Prostate gland (tissue), 2 donors: Measurements from ENCODE around the gene RABGAP1L. TPM values are rescaled to one million over a fixed set of nuclear protein-coding genes. Genes with fewer than 3 reads are reported as not detected.

Experiments used
- DNase-seq: peaks from one replicate; pipeline ENCODE4 v3.0.0-alpha.2; 2019; ENCODE audit warnings: low spot score
- H3K27ac ChIP-seq, 2 donors: fragments of 200-600 bp; sonication (generic); 2 replicates each; pipeline ENCODE4 v1.5.1; 2017 to 2019
- H3K27me3 ChIP-seq: fragments of 200-600 bp; sonication (generic); replicated peaks from 2 replicates; pipeline ENCODE4 v1.5.1; 2019; ENCODE audit not compliant: insufficient read depth
- H3K36me3 ChIP-seq, 2 donors: fragments of 200-600 bp; sonication (generic); 1 replicate in 1 of 2; 2 replicates in 1 of 2; pipeline versions ENCODE4 v1.5.1 to v1.8.1; 2017 to 2019
- H3K4me1 ChIP-seq: fragments of 200-600 bp; sonication (generic); replicated peaks from 2 replicates; pipeline ENCODE4 v1.5.1; 2019
- H3K4me3 ChIP-seq, 2 donors: fragments of 200-600 bp; sonication (generic); 2 replicates each; pipeline ENCODE4 v1.5.1; 2017 to 2019
- H3K9me3 ChIP-seq: fragments of 200-600 bp; sonication (generic); 2 replicates; pipeline ENCODE4 v1.5.1; 2017
- POLR2A ChIP-seq: fragments of 450-650 bp; IDR thresholded peaks from one replicate; pipeline ENCODE4 v1.6.1; 2016; ENCODE audit warnings: antibody characterized with exemption, mild to moderate bottlenecking
- POLR2AphosphoS5 ChIP-seq: sonication (generic); formaldehyde crosslinking; IDR thresholded peaks from one replicate; pipeline ENCODE4 v1.6.1; 2017; ENCODE audit warnings: antibody characterized with exemption
- WGBS: methylation state at CpG from one replicate; pipeline ENCODE4 v1.1.5; 2018; 5-methylcytosine and 5-hydroxymethylcytosine counted together
- intact Hi-C: fragments of 100-400 bp; cut with DNase I; formaldehyde crosslinking; loops from one replicate; pipeline ENCODE4 v1.14.2; 2022
- total RNA-seq, 2 donors: library from RNA; depleted of rRNA; stranded (reverse); fragments of >200 nt; gene quantifications; one replicate each; pipeline ENCODE4 v1.1.0, GENCODE V29; 2016
- TF ChIP-seq, protein P1 (sequence below), 4 experiments: fragments of 200-600 bp in 2 of 4; fragments of 450-650 bp in 2 of 4; sonication (generic) in 2 of 4; IDR thresholded peaks; 1 replicate in 3 of 4; 2 replicates in 1 of 4; pipeline ENCODE4 v1.5.1; 2016 to 2019; ENCODE audit warnings: antibody characterized with exemption in 4 of 4, mild to moderate bottlenecking in 2 of 4, moderate library complexity in 2 of 4

Gene RABGAP1L
- total RNA-seq, 2 donors from 2014 or later, result 32.3 to 41.5 TPM

DNA sequence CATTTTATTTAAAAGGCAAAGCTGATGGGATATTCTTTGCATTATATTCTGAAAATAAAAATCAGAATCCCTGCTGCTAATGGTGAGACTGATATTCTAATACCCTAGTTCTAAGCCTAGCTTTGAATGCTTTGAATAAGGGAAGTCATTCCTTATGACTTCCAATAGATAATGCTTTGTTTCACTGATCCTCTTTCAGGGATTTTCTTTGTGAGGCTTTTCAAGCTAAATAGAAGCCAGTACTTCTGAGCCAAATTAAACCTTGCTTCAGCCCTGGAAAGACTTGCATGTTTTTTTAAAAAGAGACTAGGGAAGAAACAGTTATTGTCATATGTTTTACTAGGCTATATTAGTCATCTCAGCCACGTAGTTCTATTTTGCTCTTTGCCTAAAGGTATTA lies 771.9 kb downstream of the RABGAP1L start:
- intact Hi-C loops, result no loop called here
- H3K9me3 ChIP-seq, result no peaks in the 10 kb centered on the region
- H3K36me3 ChIP-seq, result no peaks in the 10 kb centered on the region
- H3K27ac ChIP-seq, result no peak overlapping the region
- 15% methylated on average over 1 of the region's 1 CpG for WGBS
- no peak for DNase-seq
- H3K27me3 ChIP-seq, result no peaks in the 10 kb centered on the region
- no peaks in the 10 kb centered on the region for H3K4me1 ChIP-seq
- TF ChIP-seq POLR2A, result no peak
- no peak for TF ChIP-seq POLR2AphosphoS5
- TF ChIP-seq, protein P1, sequence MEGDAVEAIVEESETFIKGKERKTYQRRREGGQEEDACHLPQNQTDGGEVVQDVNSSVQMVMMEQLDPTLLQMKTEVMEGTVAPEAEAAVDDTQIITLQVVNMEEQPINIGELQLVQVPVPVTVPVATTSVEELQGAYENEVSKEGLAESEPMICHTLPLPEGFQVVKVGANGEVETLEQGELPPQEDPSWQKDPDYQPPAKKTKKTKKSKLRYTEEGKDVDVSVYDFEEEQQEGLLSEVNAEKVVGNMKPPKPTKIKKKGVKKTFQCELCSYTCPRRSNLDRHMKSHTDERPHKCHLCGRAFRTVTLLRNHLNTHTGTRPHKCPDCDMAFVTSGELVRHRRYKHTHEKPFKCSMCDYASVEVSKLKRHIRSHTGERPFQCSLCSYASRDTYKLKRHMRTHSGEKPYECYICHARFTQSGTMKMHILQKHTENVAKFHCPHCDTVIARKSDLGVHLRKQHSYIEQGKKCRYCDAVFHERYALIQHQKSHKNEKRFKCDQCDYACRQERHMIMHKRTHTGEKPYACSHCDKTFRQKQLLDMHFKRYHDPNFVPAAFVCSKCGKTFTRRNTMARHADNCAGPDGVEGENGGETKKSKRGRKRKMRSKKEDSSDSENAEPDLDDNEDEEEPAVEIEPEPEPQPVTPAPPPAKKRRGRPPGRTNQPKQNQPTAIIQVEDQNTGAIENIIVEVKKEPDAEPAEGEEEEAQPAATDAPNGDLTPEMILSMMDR (IDR thresholded peaks at IDR 0.05), result no peak
- no peak overlapping the region for H3K4me3 ChIP-seq

DNA sequence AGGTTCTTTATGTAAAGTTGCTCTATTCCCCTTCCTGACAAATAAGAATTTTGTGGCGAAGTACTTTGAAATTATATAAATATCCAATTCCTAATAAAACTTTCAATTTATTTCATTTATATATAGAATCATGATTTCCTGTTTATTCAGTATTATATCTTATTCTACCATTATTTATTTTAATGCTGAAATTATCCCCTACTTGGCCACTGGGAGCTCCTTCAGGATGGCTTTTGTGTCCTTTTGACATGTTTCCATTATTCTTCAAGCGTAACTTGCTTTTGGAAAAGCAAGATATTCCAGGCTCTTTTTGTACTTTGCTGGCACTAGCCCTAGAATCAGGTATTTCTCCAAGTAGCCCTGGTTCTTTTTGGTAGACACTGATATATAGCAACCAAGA lies 773.3 kb downstream of the RABGAP1L start:
- intact Hi-C loops, result no loop called here
- WGBS, result 89% methylated on average over 2 of the region's 2 CpGs
- H3K4me3 ChIP-seq, result no peak overlapping the region
- TF ChIP-seq, protein P1 (IDR thresholded peaks at IDR 0.05), result no peak
- TF ChIP-seq POLR2A, result no peak
- TF ChIP-seq POLR2AphosphoS5, result no peak
- DNase-seq, result no peak
- no peaks in the 10 kb centered on the region for H3K9me3 ChIP-seq
- no peak overlapping the region for H3K27ac ChIP-seq
- H3K36me3 ChIP-seq, result no peaks in the 10 kb centered on the region
- no peaks in the 10 kb centered on the region for H3K27me3 ChIP-seq
- H3K4me1 ChIP-seq, result no peaks in the 10 kb centered on the region

DNA sequence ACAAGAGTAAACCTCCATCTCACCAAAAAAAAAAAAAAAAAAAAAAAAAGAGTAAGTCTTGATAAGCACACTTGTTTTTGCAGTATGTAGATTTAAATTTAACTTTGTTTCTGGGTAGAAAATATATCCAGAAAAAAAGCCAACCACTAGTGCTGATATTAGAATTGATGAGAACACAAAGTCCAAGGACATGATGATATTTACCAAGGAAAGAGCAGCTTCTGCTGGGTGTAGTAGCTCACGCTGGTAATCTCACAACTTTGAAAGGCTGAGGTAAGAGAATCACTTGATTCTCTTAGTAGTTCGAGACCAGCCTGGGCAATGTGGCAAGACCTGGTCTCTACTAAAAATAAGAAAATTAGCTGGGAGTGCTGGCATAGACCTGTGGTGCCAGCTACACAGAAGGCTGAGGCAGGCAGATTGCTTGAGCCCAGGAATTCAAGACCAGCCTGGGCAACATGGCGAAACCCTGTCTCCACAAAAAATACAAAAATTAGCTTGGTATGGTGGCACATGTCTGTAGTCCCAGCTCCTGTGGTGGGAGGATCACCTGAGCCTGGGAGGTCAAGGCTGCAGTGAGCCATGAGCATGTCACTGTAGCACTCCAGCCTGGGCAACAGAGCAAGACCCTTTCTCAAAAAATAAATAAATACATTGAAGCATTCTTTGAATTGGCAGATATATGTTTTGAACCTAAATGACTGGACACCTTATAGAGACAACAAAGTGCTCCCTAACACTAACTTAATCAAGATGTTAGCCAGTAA lies 776.8 kb downstream of the RABGAP1L start:
- Histone ChIP-seq H3K36me3 (no peaks in the 10 kb centered on the region), H3K4me3 (no peak overlapping the region), H3K9me3 (no peaks in the 10 kb centered on the region), H3K27me3 (no peaks in the 10 kb centered on the region), H3K4me1 (no peaks in the 10 kb centered on the region), H3K27ac (no peak overlapping the region)
- intact Hi-C loops, result no loop called here
- DNase-seq, result no peak
- TF ChIP-seq, protein P1 (IDR thresholded peaks at IDR 0.05), result no peak
- no peak for TF ChIP-seq POLR2AphosphoS5
- no peak for TF ChIP-seq POLR2A
- WGBS, result 93% methylated on average over 3 of the region's 3 CpGs

DNA sequence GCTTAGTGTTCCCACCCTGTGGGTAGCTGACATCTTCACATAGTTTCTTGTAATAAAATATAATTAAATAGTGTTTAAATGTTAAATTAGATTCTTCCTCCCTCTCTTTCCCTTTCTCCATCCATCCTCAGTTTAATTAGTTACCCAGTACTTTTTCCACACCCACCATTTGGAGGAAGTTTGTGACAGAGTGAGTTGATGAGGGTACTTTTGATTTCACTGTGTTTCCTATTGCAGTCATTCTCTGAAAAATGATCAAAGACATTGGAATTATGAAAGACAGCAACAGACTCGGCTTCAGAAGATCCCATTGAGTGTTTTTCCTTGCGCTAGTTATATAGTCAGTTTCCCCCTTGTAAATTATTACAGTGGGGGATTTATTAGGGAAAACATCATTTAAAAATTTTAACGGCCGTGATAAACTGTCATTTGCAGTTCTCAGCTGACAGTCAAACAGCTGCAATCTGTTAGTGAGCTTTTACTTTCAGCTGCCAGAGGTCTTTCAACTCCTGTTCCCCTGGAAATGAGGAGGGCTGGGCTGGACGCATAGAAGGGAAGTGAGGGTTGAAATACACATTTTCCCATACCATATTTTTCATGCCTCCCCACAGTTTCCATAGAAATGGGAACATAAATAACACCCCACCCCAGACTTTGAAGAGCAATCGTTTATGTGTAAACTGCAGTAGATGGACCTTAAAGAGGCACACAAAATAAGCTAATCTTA lies 779.1 kb downstream of the RABGAP1L start:
- Histone ChIP-seq H3K4me3 (no peak overlapping the region), H3K36me3 (no peaks in the 10 kb centered on the region), H3K4me1 (no peaks in the 10 kb centered on the region), H3K27ac (no peak overlapping the region), H3K27me3 (no peaks in the 10 kb centered on the region), H3K9me3 (no peaks in the 10 kb centered on the region)
- intact Hi-C loops, result no loop called here
- DNase-seq, result no peak
- WGBS, result 21% methylated on average over 6 of the region's 6 CpGs
- no peak for TF ChIP-seq POLR2AphosphoS5
- no peak for TF ChIP-seq POLR2A
- TF ChIP-seq, protein P1 (IDR thresholded peaks at IDR 0.05), result no peak
